ENCODE data around the gene SCN8A.

SCN8A gene

GRCh38 chr12:51777457-51777856 is 186.4 kb downstream of the SCN8A start:
- no peak for TF ChIP-seq CTCF (IDR thresholded peaks at IDR 0.05; ENCODE audit: extremely low read depth, missing control alignments)
- no peak for DNase-seq (ENCODE audit: low spot score)

- DNase-seq (ENCODE audit: low spot score): no peak
- no peak for TF ChIP-seq CTCF (IDR thresholded peaks at IDR 0.05; ENCODE audit: extremely low read depth, missing control alignments)
Measured at GRCh38 chr12:51777973-51778372, 186.9 kb downstream of the SCN8A start.

GRCh38 chr12:51779876-51780275 is 188.8 kb downstream of the SCN8A start:
- no peak for TF ChIP-seq CTCF (IDR thresholded peaks at IDR 0.05; ENCODE audit: extremely low read depth, missing control alignments)

GRCh38 chr12:51784688-51785087 is 193.7 kb downstream of the SCN8A start:
- TF ChIP-seq CTCF (IDR thresholded peaks at IDR 0.05; ENCODE audit: extremely low read depth, missing control alignments): no peak
- DNase-seq (ENCODE audit: low spot score): no peak

More at GRCh38 chr12:51779876-51780275, 188.8 kb downstream of the SCN8A start:
- DNase-seq (ENCODE audit: low spot score): no peak

DNA sequence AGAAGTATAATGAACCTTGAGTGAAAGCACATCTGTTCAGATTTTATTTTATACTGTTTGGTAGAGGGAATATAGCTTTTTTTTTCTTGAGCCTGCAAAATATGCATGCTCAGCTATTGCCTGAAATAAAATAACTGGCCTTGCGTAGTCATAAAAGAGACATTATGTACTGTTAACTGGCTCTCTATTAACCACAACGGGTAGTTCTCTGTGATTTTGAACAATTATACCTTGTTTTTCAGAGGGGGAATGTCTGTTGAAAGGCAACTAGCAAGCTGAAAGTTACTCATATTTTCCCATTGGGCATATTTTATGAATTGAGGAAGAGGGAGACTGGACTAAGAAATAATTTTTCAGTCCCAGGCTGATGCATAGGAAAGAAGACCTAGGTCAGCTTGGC is 194.9 kb downstream of the SCN8A start:
- TF ChIP-seq CTCF (IDR thresholded peaks at IDR 0.05; ENCODE audit: extremely low read depth, missing control alignments): no peak
- DNase-seq (ENCODE audit: low spot score): no peak

DNA sequence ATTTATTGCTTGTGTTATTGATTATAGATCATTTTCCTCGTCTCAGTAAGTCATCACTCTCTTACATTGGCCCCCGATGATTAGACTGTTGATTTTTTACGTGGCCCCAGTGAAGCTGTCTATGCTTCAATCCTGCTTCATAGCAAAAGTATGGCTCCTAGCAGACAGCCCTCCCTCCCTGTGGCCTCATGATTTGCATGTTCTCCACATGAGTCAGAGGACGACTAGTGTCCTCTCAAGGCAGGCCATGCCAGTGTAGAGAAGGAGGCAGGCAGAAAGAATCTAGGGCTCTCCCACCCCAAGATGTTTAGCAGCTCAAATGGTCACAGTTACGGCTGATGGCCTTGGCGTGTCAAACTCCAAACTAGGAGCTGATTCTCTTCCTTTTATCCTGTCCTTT is 197.8 kb downstream of the SCN8A start:
- DNase-seq (ENCODE audit: low spot score): no peak
- TF ChIP-seq CTCF (IDR thresholded peaks at IDR 0.05; ENCODE audit: extremely low read depth, missing control alignments): no peak

DNA sequence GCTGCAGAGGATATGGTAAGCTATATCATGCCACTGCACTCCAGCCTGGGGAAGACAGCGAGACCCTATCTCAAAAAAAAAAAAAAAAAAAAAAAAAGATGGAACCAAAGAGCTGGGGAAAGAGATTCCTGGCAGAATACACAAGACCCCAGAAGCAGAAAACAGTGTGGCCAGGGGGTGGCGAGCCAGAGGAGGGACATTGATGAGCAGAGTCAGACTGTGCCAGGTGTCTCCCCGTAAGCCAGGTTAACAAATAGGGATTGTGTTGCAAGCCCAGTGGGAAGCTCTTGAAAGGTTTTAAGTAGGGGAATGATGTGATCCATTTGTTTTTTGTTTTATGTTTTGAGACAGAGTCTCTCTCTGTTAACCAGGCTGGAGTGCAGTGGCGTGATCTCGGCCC is 201.4 kb downstream of the SCN8A start:
- DNase-seq (ENCODE audit: low spot score): no peak
- no peak for TF ChIP-seq CTCF (IDR thresholded peaks at IDR 0.05; ENCODE audit: extremely low read depth, missing control alignments)
